H1 (cell line): Measurements from ENCODE around the gene NPNT. TPM values are rescaled to one million over a fixed set of nuclear protein-coding genes. Genes with fewer than 3 reads are reported as not detected.

Experiments
- BACH1 ChIP-seq: IDR thresholded peaks from 2 replicates; pipeline ENCODE4 v1.6.1; 2012; ENCODE audit warnings: low read length, improper control_type of control experiment
- CBX8 ChIP-seq: fragments of 300-800, 300-1000 bp; sonication (generic); IDR thresholded peaks from 2 replicates; pipeline ENCODE4 v1.7.1; 2016; ENCODE audit warnings: low read depth, low read length, borderline replicate concordance
- GABPA ChIP-seq: IDR thresholded peaks from 2 replicates; pipeline ENCODE4 v1.6.1; 2011; ENCODE audit warnings: mild to moderate bottlenecking, low read length, moderate library complexity, borderline replicate concordance; ENCODE audit not compliant: insufficient read depth
- HDAC6 ChIP-seq: IDR thresholded peaks from one replicate; pipeline ENCODE4 v1.7.1; 2012; ENCODE audit warnings: low read depth, mild to moderate bottlenecking, inconsistent platforms, low read length, moderate library complexity
- JUN ChIP-seq: IDR thresholded peaks from 2 replicates; pipeline ENCODE4 v1.6.1; 2011; ENCODE audit warnings: low read depth, mild to moderate bottlenecking, improper control_type of control experiment, low read length
- SP4 ChIP-seq: IDR thresholded peaks from 2 replicates; pipeline ENCODE4 v1.6.1; 2012; ENCODE audit warnings: low read length, inconsistent platforms
- SRF ChIP-seq: IDR thresholded peaks from 2 replicates; pipeline ENCODE4 v1.6.1; 2011; ENCODE audit warnings: mild to moderate bottlenecking, low read depth, low read length, moderate library complexity
- polyA plus RNA-seq, 7 experiments: library from polyadenylated mRNA; depleted of rRNA in 3 of 7; stranded (reverse) in 5 of 7; unstranded in 2 of 7; fragments of >200 nt in 5 of 7; fragments of 200-250 nt in 2 of 7; gene quantifications; 1 replicate in 5 of 7; 2 replicates in 1 of 7; 4 replicates in 1 of 7; pipeline versions ENCODE4 v1.2.1 to v1.2.3, GENCODE V29; 2011 to 2013; ENCODE audit warnings: missing spikeins in 2 of 7, mixed read lengths in 2 of 7
- total RNA-seq: library from RNA; stranded (reverse); fragmentation: NEBNext Ultra II Directional; extraction: Animal tissue kit (Norgen Biotek cat#: 25700); gene quantifications from 2 replicates; pipeline ENCODE4 v1.2.1, GENCODE V29; 2021
- TF ChIP-seq, protein P1 (sequence below): IDR thresholded peaks from 2 replicates; pipeline ENCODE4 v1.6.1; 2011; ENCODE audit warnings: low read length, improper control_type of control experiment

The NPNT gene
- total and polyA plus RNA-seq, 2 of the 8 experiments (the other 6 are each of a cell fraction or from before 2014, with no cell fraction given) = 0.24 to 0.97 TPM

DNA sequence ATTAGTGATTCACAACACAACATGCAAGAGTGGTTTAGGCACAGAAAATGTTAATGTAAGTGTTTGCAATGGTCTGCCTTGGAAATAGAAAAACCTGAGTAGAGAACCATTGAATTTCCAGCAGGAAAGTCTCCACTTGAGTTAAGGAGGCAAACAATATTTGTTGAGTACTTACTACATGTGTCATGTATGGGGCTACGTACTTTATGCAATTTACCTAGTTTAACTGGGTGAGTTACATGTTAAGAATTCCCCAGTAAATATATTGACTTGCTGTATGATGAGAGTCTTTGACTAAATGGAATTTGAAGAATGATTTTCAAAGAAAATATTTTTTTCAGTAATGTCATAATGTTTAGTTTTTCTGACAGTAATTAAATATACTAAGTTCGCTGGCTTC is 7.8 kb upstream of the NPNT start (continued):
- no peak for TF ChIP-seq BACH1
- TF ChIP-seq SRF = no peak
- no peak for TF ChIP-seq GABPA
- no peak for TF ChIP-seq SP4
- no peak for TF ChIP-seq CBX8
- no peak for TF ChIP-seq HDAC6
- no peak for TF ChIP-seq JUN
- TF ChIP-seq, protein P1, sequence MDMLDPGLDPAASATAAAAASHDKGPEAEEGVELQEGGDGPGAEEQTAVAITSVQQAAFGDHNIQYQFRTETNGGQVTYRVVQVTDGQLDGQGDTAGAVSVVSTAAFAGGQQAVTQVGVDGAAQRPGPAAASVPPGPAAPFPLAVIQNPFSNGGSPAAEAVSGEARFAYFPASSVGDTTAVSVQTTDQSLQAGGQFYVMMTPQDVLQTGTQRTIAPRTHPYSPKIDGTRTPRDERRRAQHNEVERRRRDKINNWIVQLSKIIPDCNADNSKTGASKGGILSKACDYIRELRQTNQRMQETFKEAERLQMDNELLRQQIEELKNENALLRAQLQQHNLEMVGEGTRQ = no peak
